HEK293T (cell line): ENCODE measurements around the gene ANKEF1.

Experiments used
- BHLHE40 ChIP-seq: fragments of 450-650 bp; IDR thresholded peaks from 2 replicates; pipeline ENCODE4 v1.6.1; 2016; ENCODE audit warnings: mild to moderate bottlenecking, moderate library complexity, borderline replicate concordance
- FOXA1 ChIP-seq: fragments of 450-650 bp; IDR thresholded peaks from 2 replicates; pipeline ENCODE4 v1.6.1; 2016; ENCODE audit warnings: mild to moderate bottlenecking
- HDGF ChIP-seq: fragments of 450-650 bp; IDR thresholded peaks from 2 replicates; pipeline ENCODE4 v1.6.1; 2017; ENCODE audit warnings: antibody characterized with exemption, borderline replicate concordance
- L3MBTL2 ChIP-seq: fragments of 450-650 bp; conservative IDR thresholded peaks from 2 replicates; pipeline ENCODE4 v1.6.1; 2016; ENCODE audit warnings: mild to moderate bottlenecking
- LEF1 ChIP-seq: fragments of 450-650 bp; IDR thresholded peaks from 2 replicates; pipeline ENCODE4 v1.6.1; 2017; ENCODE audit warnings: mild to moderate bottlenecking, borderline replicate concordance
- NFRKB ChIP-seq: fragments of 450-650 bp; IDR thresholded peaks from 2 replicates; pipeline ENCODE4 v1.6.1; 2016; ENCODE audit warnings: mild to moderate bottlenecking, moderate library complexity
- PKNOX1 ChIP-seq: fragments of 450-650 bp; IDR thresholded peaks from 2 replicates; pipeline ENCODE4 v1.6.1; 2016
- SP1 ChIP-seq: fragments of 450-650 bp; IDR thresholded peaks from 2 replicates; pipeline ENCODE4 v1.6.1; 2017

GRCh38 chr20:9989066-9989724, 45.6 kb upstream of the ANKEF1 start:
- TF ChIP-seq SP1 = no peak
- no peak for TF ChIP-seq NFRKB
- TF ChIP-seq LEF1 = no peak
- no peak for TF ChIP-seq FOXA1
- no peak for TF ChIP-seq HDGF
- TF ChIP-seq PKNOX1 = no peak
- TF ChIP-seq L3MBTL2 = no peak
- TF ChIP-seq BHLHE40 = no peak
